ENCODE results near the gene USP12. TPM values are rescaled to one million over a fixed set of nuclear protein-coding genes. Genes with fewer than 3 reads are reported as not detected.

USP12 gene
- total and polyA plus RNA-seq, 2 experiments from 2014 or later = 18.4 to 39.3 TPM

DNA sequence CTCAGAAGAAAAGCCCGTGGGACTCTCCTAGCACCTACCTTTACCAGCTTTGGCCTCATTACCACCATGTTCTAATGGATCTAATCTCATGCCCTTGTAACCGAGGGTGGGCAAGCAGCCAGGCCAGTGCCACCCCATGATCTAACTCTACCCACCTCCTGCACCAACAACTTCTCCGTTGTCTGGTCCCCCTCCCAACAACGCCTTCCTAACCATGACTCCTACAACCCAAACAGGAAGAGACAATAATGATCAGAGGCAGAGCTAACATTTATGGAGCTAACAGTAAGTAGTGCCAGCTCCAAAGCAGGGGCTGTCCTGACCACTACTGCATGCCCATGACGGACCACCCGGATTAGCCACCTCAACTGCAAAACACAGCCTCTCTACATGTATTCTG, 3.5 kb downstream of the USP12 start (continued):
- TF ChIP-seq, protein P1, sequence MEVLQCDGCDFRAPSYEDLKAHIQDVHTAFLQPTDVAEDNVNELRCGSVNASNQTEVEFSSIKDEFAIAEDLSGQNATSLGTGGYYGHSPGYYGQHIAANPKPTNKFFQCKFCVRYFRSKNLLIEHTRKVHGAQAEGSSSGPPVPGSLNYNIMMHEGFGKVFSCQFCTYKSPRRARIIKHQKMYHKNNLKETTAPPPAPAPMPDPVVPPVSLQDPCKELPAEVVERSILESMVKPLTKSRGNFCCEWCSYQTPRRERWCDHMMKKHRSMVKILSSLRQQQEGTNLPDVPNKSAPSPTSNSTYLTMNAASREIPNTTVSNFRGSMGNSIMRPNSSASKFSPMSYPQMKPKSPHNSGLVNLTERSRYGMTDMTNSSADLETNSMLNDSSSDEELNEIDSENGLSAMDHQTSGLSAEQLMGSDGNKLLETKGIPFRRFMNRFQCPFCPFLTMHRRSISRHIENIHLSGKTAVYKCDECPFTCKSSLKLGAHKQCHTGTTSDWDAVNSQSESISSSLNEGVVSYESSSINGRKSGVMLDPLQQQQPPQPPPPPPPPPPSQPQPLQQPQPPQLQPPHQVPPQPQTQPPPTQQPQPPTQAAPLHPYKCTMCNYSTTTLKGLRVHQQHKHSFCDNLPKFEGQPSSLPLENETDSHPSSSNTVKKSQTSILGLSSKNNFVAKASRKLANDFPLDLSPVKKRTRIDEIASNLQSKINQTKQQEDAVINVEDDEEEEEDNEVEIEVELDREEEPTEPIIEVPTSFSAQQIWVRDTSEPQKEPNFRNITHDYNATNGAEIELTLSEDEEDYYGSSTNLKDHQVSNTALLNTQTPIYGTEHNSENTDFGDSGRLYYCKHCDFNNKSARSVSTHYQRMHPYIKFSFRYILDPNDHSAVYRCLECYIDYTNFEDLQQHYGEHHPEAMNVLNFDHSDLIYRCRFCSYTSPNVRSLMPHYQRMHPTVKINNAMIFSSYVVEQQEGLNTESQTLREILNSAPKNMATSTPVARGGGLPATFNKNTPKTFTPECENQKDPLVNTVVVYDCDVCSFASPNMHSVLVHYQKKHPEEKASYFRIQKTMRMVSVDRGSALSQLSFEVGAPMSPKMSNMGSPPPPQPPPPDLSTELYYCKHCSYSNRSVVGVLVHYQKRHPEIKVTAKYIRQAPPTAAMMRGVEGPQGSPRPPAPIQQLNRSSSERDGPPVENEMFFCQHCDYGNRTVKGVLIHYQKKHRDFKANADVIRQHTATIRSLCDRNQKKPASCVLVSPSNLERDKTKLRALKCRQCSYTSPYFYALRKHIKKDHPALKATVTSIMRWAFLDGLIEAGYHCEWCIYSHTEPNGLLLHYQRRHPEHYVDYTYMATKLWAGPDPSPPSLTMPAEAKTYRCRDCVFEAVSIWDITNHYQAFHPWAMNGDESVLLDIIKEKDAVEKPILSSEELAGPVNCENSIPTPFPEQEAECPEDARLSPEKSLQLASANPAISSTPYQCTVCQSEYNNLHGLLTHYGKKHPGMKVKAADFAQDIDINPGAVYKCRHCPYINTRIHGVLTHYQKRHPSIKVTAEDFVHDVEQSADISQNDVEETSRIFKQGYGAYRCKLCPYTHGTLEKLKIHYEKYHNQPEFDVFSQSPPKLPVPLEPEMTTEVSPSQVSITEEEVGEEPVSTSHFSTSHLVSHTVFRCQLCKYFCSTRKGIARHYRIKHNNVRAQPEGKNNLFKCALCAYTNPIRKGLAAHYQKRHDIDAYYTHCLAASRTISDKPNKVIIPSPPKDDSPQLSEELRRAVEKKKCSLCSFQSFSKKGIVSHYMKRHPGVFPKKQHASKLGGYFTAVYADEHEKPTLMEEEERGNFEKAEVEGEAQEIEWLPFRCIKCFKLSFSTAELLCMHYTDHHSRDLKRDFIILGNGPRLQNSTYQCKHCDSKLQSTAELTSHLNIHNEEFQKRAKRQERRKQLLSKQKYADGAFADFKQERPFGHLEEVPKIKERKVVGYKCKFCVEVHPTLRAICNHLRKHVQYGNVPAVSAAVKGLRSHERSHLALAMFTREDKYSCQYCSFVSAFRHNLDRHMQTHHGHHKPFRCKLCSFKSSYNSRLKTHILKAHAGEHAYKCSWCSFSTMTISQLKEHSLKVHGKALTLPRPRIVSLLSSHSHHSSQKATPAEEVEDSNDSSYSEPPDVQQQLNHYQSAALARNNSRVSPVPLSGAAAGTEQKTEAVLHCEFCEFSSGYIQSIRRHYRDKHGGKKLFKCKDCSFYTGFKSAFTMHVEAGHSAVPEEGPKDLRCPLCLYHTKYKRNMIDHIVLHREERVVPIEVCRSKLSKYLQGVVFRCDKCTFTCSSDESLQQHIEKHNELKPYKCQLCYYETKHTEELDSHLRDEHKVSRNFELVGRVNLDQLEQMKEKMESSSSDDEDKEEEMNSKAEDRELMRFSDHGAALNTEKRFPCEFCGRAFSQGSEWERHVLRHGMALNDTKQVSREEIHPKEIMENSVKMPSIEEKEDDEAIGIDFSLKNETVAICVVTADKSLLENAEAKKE (CRISPR knock-in tag; IDR thresholded peaks at IDR 0.05) = no peak
- TF ChIP-seq EZH2phosphoT487 (IDR thresholded peaks at IDR 0.05; ENCODE audit: unreplicated experiment) (no peak), JUNB (IDR thresholded peaks at IDR 0.05; ENCODE audit: unreplicated experiment) (no peak), STAT1 (IDR thresholded peaks at IDR 0.05; ENCODE audit: unreplicated experiment) (no peak)

DNA sequence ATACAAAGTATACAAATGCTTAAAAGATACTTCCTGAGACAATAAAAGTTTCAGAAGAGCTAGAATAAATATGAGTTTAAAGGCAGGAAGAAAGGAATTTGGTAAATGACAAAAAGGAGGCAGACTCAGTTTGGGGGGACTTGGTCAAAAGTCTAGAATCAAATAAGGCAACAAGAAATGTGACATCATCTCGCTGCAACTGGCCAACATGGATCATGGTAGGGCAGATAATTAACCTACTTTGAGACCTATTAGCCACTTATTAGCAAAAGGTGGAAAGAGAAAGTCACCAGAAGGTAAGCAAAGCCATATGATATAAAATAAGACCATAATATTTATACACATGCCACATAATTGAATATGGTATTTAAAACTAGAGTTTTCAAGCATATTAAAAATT, 5.3 kb downstream of the USP12 start:
- Histone ChIP-seq H3K4me3 (no peak overlapping the region), H3K79me2 (replicated peaks; ENCODE audit: insufficient read depth) (peaks cover 95% of the 10 kb centered on the region), H2AFZ (no peak overlapping the region), H3K9me2 (ENCODE audit: insufficient read depth) (no peaks in the 10 kb centered on the region), H4K20me1 (replicated peaks; ENCODE audit: insufficient read depth) (peaks cover 26% of the 10 kb centered on the region), H3K27me3 (ENCODE audit: insufficient read depth) (no peaks in the 10 kb centered on the region), H3K4me1 (ENCODE audit: insufficient read depth) (peaks cover 51% of the 10 kb centered on the region), H3K4me2 (0 out of 2 replicates have a peak overlapping the region, but pooled peaks have one; percentile 9), H3F3A (replicated peaks; ENCODE audit: low read depth) (peaks cover 3% of the 10 kb centered on the region; the same call in 1 of the 2 replicates), H3K27ac (ENCODE audit: low read depth) (no peak overlapping the region), H3K36me3 (ENCODE audit: insufficient read depth) (no peaks in the 10 kb centered on the region)
- Mint-ChIP-seq H3K36me3 (ENCODE audit: low read depth) (peaks cover 3% of the 10 kb centered on the region; the same call in 1 of the 3 replicates), H3K27ac (no peak overlapping the region), H3K9me3 (peaks cover 2% of the 10 kb centered on the region; the same call in 1 of the 3 replicates), H3K27me3 (ENCODE audit: insufficient read depth, low read depth, poor library complexity) (no peaks in the 10 kb centered on the region), H3K4me1 (peaks cover 61% of the 10 kb centered on the region), H3K4me3 (no peak overlapping the region)
- ATAC-seq = no peak
- DNase-seq (ENCODE audit: low spot score) = no peak
- no peak for TF ChIP-seq EZH2phosphoT487 (IDR thresholded peaks at IDR 0.05; ENCODE audit: unreplicated experiment)
- no peak for TF ChIP-seq CREB1 (CRISPR knock-in tag; IDR thresholded peaks at IDR 0.05; ENCODE audit: low read depth)
- TF ChIP-seq, protein P2, sequence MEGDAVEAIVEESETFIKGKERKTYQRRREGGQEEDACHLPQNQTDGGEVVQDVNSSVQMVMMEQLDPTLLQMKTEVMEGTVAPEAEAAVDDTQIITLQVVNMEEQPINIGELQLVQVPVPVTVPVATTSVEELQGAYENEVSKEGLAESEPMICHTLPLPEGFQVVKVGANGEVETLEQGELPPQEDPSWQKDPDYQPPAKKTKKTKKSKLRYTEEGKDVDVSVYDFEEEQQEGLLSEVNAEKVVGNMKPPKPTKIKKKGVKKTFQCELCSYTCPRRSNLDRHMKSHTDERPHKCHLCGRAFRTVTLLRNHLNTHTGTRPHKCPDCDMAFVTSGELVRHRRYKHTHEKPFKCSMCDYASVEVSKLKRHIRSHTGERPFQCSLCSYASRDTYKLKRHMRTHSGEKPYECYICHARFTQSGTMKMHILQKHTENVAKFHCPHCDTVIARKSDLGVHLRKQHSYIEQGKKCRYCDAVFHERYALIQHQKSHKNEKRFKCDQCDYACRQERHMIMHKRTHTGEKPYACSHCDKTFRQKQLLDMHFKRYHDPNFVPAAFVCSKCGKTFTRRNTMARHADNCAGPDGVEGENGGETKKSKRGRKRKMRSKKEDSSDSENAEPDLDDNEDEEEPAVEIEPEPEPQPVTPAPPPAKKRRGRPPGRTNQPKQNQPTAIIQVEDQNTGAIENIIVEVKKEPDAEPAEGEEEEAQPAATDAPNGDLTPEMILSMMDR (conservative IDR thresholded peaks at IDR 0.05; ENCODE audit: low read depth in 2 of 2) = no peak
- no peak for TF ChIP-seq NANOG (IDR thresholded peaks at IDR 0.05; ENCODE audit: borderline replicate concordance)
- TF ChIP-seq EZH2 (IDR thresholded peaks at IDR 0.05; ENCODE audit: low read depth, unreplicated experiment) = no peak
- no peak for TF ChIP-seq ZNF114 (CRISPR knock-in tag; IDR thresholded peaks at IDR 0.05)
- TF ChIP-seq ZNF331 (CRISPR knock-in tag; IDR thresholded peaks at IDR 0.05; ENCODE audit: low read depth) = no peak
- TF ChIP-seq JUNB (IDR thresholded peaks at IDR 0.05; ENCODE audit: unreplicated experiment) = no peak

Data from GM23338 (cell line).